Osteocyte (in vitro differentiated cells): ENCODE measurements around the gene NBEA. TPM values are rescaled to one million over a fixed set of nuclear protein-coding genes. Genes with fewer than 3 reads are reported as not detected.

ENCODE experiments used
- DNase-seq: peaks from one replicate; pipeline ENCODE4 v3.0.0; 2021; ENCODE audit warnings: mixed read lengths; ENCODE audit not compliant: unreplicated experiment; ENCODE audit errors: extremely low spot score
- H3K27ac Mint-ChIP-seq: one replicate; pipeline ENCODE4 v1.8.0; 2021; ENCODE audit warnings: mild to moderate bottlenecking, mixed read lengths; ENCODE audit not compliant: unreplicated experiment
- H3K27me3 Mint-ChIP-seq: one replicate; pipeline ENCODE4 v1.8.0; 2021; ENCODE audit warnings: mixed read lengths; ENCODE audit not compliant: unreplicated experiment
- H3K36me3 Mint-ChIP-seq: one replicate; pipeline ENCODE4 v1.8.0; 2021; ENCODE audit warnings: mixed read lengths; ENCODE audit not compliant: unreplicated experiment
- H3K4me1 Mint-ChIP-seq: one replicate; pipeline ENCODE4 v1.8.0; 2021; ENCODE audit warnings: mixed read lengths; ENCODE audit not compliant: unreplicated experiment
- H3K4me3 Mint-ChIP-seq: one replicate; pipeline ENCODE4 v1.8.0; 2021; ENCODE audit warnings: mild to moderate bottlenecking, moderate library complexity, mixed read lengths; ENCODE audit not compliant: unreplicated experiment
- H3K9me3 Mint-ChIP-seq: one replicate; pipeline ENCODE4 v1.8.0; 2021; ENCODE audit warnings: mixed read lengths; ENCODE audit not compliant: unreplicated experiment
- total RNA-seq: library from RNA; stranded (reverse); gene quantifications from 2 replicates; pipeline ENCODE4 v1.2.1, GENCODE V29; 2021
- TF ChIP-seq, protein P1 (sequence below): fragments of 200-600 bp; sonication (generic); IDR thresholded peaks from 2 replicates; pipeline ENCODE4 v1.5.0; 2021; ENCODE audit warnings: antibody characterized with exemption, mild to moderate bottlenecking, moderate library complexity

The NBEA gene
- total RNA-seq, 1 donor from 2014 or later = 10.9 TPM

GRCh38 chr13:35349052-35349451, 407.0 kb downstream of the NBEA start:
- Mint-ChIP-seq H3K4me3 (no peak overlapping the region), H3K36me3 (no peaks in the 10 kb centered on the region), H3K4me1 (no peaks in the 10 kb centered on the region), H3K27ac (no peak overlapping the region), H3K27me3 (no peaks in the 10 kb centered on the region), H3K9me3 (no peaks in the 10 kb centered on the region)
- TF ChIP-seq, protein P1, sequence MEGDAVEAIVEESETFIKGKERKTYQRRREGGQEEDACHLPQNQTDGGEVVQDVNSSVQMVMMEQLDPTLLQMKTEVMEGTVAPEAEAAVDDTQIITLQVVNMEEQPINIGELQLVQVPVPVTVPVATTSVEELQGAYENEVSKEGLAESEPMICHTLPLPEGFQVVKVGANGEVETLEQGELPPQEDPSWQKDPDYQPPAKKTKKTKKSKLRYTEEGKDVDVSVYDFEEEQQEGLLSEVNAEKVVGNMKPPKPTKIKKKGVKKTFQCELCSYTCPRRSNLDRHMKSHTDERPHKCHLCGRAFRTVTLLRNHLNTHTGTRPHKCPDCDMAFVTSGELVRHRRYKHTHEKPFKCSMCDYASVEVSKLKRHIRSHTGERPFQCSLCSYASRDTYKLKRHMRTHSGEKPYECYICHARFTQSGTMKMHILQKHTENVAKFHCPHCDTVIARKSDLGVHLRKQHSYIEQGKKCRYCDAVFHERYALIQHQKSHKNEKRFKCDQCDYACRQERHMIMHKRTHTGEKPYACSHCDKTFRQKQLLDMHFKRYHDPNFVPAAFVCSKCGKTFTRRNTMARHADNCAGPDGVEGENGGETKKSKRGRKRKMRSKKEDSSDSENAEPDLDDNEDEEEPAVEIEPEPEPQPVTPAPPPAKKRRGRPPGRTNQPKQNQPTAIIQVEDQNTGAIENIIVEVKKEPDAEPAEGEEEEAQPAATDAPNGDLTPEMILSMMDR = no peak
- no peak for DNase-seq

DNA sequence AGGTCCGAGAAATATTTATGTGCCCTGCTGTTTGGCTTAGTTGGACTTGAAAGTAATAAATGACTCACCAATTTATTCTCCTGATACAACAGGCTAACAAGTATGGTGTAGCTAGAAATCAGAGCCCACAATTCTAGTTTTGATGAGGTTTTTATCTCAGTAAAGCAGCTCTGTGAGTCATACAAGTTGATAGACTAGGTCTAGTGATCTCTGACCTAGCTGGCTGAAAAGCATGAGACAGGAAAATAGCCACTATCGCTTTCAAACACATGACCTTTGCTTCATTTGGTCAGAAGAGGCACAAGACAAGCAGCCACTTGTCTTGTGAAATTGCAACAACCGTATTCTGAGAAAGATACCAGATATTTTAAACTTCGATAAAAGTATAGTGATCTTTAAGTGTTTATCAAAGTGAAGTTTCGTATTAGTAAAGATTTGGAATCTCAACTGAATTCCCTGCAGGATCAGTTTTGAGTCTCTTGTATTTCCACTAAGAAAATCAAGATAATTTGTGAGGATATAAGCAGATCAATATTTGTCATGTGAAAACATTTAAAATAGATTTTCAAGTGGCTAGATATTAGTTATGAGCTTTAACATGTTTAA, 407.7 kb downstream of the NBEA start:
- Mint-ChIP-seq H3K9me3 (no peaks in the 10 kb centered on the region), H3K27ac (no peak overlapping the region), H3K4me1 (no peaks in the 10 kb centered on the region), H3K27me3 (no peaks in the 10 kb centered on the region), H3K4me3 (no peak overlapping the region), H3K36me3 (no peaks in the 10 kb centered on the region)
- TF ChIP-seq, protein P1 = no peak
- DNase-seq = no peak

DNA sequence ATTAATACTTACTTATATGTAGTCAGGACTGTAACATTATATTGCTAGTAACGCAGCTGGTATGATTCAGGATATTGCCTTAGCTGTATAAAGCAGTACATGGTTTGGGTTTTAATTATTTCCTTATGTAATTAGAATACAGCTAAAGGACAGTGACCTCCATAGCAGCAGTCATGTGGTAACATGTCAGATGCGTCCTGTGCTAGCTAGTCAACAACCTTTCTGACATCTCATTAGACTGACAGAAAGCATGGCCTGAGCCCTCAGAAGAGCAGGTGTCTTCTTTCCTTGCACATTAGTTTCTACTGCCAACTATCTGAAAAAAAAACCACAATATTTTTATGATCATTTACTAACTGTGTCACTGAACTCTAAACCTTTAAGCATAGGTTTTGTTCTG, 412.2 kb downstream of the NBEA start:
- DNase-seq = no peak
- H3K27me3 Mint-ChIP-seq = no peaks in the 10 kb centered on the region
- no peak overlapping the region for H3K27ac Mint-ChIP-seq
- H3K36me3 Mint-ChIP-seq = no peaks in the 10 kb centered on the region
- no peaks in the 10 kb centered on the region for H3K9me3 Mint-ChIP-seq
- no peaks in the 10 kb centered on the region for H3K4me1 Mint-ChIP-seq
- H3K4me3 Mint-ChIP-seq = no peak overlapping the region
- TF ChIP-seq, protein P1 = no peak

GRCh38 chr13:35354882-35355281, 412.8 kb downstream of the NBEA start:
- no peaks in the 10 kb centered on the region for H3K4me1 Mint-ChIP-seq
- TF ChIP-seq, protein P1 = no peak

DNA sequence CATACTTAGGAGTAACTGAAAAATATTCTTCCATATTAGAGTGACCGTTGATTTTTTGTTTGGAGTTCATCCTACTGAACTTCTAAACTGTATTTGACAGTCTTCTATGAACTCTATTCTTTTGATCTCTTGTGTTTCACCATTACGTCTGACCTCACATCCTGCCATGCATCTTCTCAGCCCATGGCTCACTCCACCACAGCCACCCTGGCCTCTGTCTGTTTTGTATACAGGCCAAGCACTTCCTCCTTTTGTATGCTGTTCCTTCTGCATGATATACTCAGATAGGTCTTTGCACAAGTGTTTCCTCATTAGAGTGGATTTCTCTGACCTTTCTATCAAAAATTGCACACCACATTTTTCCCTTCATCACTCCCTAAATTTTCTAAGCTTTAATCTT, 414.5 kb downstream of the NBEA start:
- Mint-ChIP-seq H3K9me3 (peaks cover 4% of the 10 kb centered on the region), H3K27ac (no peak overlapping the region), H3K27me3 (no peaks in the 10 kb centered on the region), H3K4me1 (no peaks in the 10 kb centered on the region), H3K36me3 (peaks cover 9% of the 10 kb centered on the region), H3K4me3 (no peak overlapping the region)
- DNase-seq = no peak
- TF ChIP-seq, protein P1 = no peak

More at GRCh38 chr13:35354882-35355281, 412.8 kb downstream of the NBEA start:
- no peak for DNase-seq
- no peaks in the 10 kb centered on the region for H3K27me3 Mint-ChIP-seq
- H3K4me3 Mint-ChIP-seq = no peak overlapping the region
- no peaks in the 10 kb centered on the region for H3K9me3 Mint-ChIP-seq
- no peak overlapping the region for H3K27ac Mint-ChIP-seq
- H3K36me3 Mint-ChIP-seq = no peaks in the 10 kb centered on the region
